ENCODE data around the gene RNU6-1.
A peak's percentile ranks its signal among the peaks of the same experiment; 100 is the strongest.

Gene RNU6-1

GRCh38 chr15:67855842-67856241 lies 16.0 kb upstream of the RNU6-1 start:
- DNase-seq = peak; percentile 14

GRCh38 chr15:67854358-67854757 lies 14.5 kb upstream of the RNU6-1 start:
- DNase-seq = no peak

DNA sequence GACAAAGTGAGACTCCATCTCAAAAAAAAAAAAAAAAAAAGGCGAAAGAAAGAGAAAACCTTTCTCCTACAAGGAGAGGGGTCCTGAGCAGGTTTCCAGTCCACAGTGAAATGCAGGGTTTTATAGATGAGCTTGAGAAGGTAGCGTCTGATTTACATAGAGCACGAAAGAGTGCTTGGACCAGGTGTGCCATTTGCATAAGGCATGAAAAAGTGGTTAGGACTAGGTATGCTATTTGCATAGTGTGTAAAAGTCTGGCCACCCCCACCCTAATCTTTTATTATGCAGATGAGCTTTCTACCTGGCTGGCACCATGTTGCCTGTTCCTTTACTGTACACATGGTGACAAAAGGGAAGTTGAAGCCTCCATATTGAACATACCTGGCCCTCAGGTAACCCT lies 13.6 kb upstream of the RNU6-1 start:
- DNase-seq = no peak

- no peak for DNase-seq
These were observed 12.6 kb upstream of the RNU6-1 start for GRCh38 chr15:67852418-67852817.

DNA sequence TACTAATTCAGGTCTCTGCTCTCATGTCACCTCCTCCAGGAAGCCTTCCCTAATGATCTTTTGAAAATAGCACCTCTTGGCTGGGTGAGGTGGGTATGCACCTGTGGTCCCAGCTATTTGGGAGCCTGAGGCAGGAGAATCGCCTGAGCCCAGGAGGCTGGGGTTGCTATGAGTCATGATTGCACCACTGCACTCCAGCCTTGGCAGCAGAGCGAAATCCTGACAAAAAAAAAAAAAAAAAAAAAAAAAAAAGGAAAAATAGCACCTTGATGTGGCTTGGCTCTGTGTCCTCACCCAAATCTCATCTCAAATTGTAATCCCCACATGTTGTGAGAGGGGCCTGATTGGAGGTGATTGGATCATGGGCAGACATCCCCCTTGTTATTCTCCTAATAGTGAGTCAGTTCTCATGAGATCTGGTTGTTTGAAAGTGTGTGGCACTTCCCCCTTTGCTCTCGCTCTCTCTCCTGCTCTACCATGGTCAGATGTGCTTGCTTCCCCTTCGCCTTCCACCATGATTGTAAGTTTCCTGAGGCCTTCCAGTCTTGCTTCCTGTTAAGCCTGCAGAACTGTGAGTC lies 11.2 kb upstream of the RNU6-1 start:
- DNase-seq = no peak

DNA sequence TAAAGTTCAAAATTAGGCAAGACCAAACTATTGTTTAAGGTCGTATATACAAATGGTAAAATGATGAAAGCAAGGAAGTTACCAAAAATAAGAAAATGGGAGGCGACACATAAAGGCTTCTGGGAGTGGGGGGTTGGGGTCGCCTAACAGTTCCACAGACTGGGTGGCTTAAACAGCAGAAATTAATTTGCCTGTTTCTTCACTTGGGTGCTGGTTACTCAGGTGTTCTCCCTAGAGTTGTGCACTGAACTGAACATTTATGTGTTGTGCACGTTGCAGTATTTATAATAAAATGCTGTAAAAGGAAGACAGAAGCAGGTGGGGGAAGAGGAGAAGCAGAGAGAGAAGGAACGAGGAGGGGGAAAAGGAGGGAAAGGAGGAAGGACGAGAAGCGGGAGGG lies 10.5 kb upstream of the RNU6-1 start:
- no peak for DNase-seq

DNA sequence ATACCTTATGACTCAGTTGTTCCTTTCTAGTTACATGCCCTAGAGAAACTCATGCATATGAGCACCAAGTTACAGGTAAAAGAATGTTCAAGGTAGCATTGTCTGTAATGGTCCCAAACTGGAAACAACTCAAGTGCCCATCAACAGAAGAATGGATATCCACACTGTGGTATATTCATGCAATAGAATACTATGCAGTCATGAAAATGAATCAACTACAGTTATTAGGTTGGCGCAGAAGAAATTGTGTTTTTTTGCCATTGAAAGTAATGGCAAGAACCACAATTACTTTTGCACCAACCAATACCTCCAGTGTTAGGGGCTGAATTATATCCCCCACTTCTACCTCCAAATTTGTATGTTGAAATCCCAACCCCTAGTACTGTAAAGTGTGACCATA lies 9.7 kb upstream of the RNU6-1 start:
- no peak for DNase-seq

- no peak for DNase-seq
These were observed 6.1 kb upstream of the RNU6-1 start for GRCh38 chr15:67845974-67846373.

DNA sequence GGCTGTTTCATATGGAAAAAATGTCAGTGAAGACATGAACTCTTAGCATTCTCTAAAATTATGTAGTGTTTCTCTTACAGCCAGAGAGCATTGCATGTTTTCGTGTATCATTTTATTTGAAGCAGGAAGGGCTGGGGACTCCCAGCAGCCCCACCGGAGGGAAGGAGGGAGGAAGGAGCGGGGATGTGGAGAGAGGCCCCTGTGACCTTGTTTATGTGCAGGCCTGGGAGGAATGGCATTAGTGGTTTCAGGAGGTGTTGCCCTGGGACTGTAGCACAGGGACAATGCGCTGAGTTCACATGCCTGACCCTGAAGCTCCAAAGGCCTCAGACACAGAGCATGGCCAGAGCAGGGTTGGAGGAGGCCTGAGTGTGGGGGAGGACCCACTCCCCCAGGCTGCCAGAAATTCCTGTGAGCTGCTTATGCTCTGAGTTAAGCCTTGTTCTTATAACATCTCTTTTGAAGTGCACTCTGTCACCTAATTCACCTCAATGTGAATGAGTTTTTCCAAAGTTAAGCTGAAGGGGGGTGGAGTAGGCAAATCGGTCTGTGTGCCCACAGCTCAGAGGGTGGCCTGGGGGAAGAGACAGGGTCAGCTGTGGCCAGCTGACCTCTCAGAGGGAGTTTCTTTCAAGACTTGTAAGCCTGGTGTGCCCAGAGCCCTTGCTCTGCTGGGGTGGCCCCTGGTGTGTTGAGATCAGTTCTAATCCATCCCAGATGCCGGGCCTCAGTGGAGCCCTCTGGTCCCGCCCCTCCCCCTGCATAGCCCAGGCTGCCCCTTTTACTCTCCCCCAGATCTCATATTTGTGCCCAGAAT lies 3.9 kb upstream of the RNU6-1 start:
- no peak for DNase-seq

- DNase-seq = no peak
These were observed 3.3 kb upstream of the RNU6-1 start for GRCh38 chr15:67843092-67843501.

GRCh38 chr15:67841513-67841762 lies 1.6 kb upstream of the RNU6-1 start:
- no peak for DNase-seq

GRCh38 chr15:67840749-67841512 lies 1.1 kb upstream of the RNU6-1 start:
- no peak for DNase-seq

DNA sequence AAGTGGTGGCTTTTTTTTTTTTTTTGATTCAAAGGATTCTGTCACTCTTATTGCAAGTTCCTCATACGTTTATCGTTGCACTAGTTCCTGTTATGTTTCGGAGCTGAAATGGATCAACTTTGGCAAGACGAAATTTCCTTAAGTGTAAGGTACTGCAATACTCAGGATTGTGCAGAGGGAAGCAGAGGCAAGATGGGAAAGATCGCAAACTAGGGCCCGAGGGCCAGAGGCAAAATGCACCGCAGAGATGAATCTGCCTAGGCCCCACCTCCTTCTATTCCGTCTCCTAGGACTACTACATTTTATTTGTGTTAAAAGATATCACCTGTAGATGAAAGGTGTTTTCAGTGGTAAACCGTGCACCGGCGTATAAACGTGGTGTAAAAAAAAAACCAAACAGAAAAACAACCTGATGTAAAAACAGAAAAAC lies 331 bp downstream of the RNU6-1 start:
- peak; percentile 34 for DNase-seq

- DNase-seq = no peak
These were observed 984 bp downstream of the RNU6-1 start for GRCh38 chr15:67838789-67839332.

DNA sequence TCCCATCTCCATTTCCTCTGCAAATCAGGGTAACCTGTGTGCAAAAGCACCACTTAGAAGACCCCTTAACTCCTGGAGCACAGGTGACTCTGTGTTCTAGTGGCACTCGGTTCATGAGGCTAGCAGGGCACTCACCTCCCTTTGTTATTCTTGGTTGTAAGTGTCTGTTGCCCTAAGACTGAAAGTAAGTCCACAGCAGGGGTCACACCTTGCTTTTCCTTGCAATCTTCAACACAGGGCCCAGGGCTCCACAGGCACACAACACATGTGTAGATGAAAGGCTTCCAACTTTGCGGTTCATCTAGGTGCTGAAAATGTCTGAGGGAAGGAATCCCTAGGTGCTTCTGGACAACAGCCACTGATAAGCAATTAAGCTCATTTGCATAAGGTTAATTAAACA lies 2.9 kb downstream of the RNU6-1 start:
- DNase-seq = no peak

GRCh38 chr15:67836477-67836876 lies 3.4 kb downstream of the RNU6-1 start:
- peak; percentile 59 for DNase-seq

DNA sequence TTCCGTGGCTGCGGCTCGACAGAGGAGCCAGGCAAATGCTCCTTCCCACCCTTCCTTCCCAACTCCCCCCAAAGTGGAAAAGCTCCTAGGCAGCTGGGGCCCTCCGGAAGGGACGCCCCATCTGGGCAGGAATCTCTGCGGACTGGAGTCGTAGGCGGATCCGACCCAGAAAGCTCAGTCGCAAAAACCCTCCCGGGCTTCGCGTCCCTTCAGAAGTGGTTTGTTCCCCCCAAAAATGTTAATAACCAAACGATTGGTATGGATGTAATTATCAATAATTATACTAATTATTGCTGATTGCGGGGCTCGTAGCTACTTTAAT lies 3.8 kb downstream of the RNU6-1 start:
- DNase-seq = no peak

GRCh38 chr15:67835297-67836133 lies 4.3 kb downstream of the RNU6-1 start:
- DNase-seq = no peak

GRCh38 chr15:67834581-67835296 lies 5.1 kb downstream of the RNU6-1 start:
- DNase-seq = no peak

DNA sequence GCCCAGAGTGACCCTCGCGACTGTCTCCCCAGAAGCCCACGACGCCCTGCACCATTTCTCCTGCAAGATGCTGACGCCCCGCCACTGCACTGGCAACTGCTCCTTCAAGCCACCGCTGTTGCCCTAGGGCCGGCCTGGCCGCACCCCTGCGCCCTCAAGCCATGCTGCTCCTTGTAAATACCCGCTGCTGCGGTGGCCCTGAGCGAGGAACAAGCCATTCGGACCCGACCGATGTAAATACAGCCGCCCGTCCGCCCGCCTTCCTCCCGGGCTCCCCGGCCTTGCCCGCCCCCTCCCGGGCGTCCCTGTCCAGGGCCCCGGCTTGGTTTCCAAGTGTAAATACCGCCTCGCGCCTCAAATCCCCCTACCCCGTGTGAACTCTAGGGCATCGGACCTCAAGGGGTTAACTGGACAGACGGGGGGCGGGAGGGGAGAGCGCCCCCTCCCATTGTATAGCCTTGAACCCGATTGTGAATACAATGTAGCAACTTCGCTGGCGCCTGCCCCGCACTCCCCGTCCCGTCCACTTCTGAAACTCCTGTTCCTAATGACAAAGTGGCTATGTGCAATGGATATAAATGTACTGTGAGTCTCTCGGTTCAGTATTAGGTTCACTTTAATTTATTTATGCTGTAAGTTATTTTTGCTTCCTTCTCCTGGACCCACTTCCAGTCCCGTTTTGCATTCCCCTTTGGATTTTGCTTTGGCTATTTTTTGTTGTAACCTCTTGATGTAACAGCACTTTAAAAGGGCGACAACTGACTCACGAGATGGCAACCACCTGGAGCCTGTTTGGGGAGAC lies 5.9 kb downstream of the RNU6-1 start:
- no peak for DNase-seq

GRCh38 chr15:67832897-67833709 lies 6.7 kb downstream of the RNU6-1 start:
- DNase-seq = no peak
